ENCODE results near the gene ARVCF. TPM values are rescaled to one million over a fixed set of nuclear protein-coding genes. Genes with fewer than 3 reads are reported as not detected.
A peak's percentile ranks its signal among the peaks of the same experiment; 100 is the strongest.

The ARVCF gene
- total RNA-seq, 4 donors from 2014 or later, result 31.1 to 55.8 (median 44.6) TPM

- H3K36me3 ChIP-seq, result peaks cover 0 to 11% (median under 1%) of the 10 kb centered on the region in 4 donors
- H3K4me3 ChIP-seq, result peak overlapping the region; percentile 85 to 99 (median 97)
- peak; percentile 60 for TF ChIP-seq POLR2A (IDR thresholded peaks at IDR 0.05; ENCODE audit: low read depth)
- no peak for TF ChIP-seq CTCF (IDR thresholded peaks at IDR 0.05)
- peak; percentile 21 to 48 for TF ChIP-seq POLR2AphosphoS5 (IDR thresholded peaks at IDR 0.05)
- no peak for TF ChIP-seq EP300 (IDR thresholded peaks at IDR 0.05)
- H3K4me1 ChIP-seq, result peaks cover 31 to 51% (median 43%) of the 10 kb centered on the region in 4 donors
- H3K27me3 ChIP-seq, result no peaks in the 10 kb centered on the region
- no peaks in the 10 kb centered on the region for H3K9me3 ChIP-seq
- DNase-seq (ENCODE audit: extremely low spot score), result no peak
- intact Hi-C loops (cut with DNase I), result no loop called here
- peak overlapping the region; percentile 78 to 91 (median 88) for H3K27ac ChIP-seq (replicated peaks in 1 of 4)
- WGBS, result 4% methylated on average over 21 of the region's 36 CpGs
Measured at GRCh38 chr22:20021196-20022181, 4.9 kb upstream of the ARVCF start.

GRCh38 chr22:20020533-20021195 lies 4.0 kb upstream of the ARVCF start, which contains the start of gene TANGO2:
TANGO2 (plus strand) TSS chr22:20021110; CDS start chr22:20036799, 15,689 bp downstream.
- Histone ChIP-seq H3K27ac (replicated peaks in 1 of 4) (peak within 1 kb of the TSS; percentile 78 to 91 (median 88)), H3K27me3 (no peaks in the 10 kb centered on the region), H3K36me3 (peaks cover 0 to 11% (median 0%) of the 10 kb centered on the region in 4 donors), H3K9me3 (no peaks in the 10 kb centered on the region), H3K4me3 (peak within 1 kb of the TSS; percentile 85 to 99 (median 97)), H3K4me1 (peaks cover 38 to 57% (median 46%) of the 10 kb centered on the region in 4 donors)
- intact Hi-C loops (cut with DNase I), result no loop called here
- WGBS, result 3% methylated on average over 9 of the region's 61 CpGs
- peak; percentile 94 for DNase-seq (ENCODE audit: extremely low spot score)
- TF ChIP-seq EP300 (IDR thresholded peaks at IDR 0.05) (no peak), CTCF (IDR thresholded peaks at IDR 0.05) (peak in 1 of 3 experiments; percentile 23), POLR2AphosphoS5 (IDR thresholded peaks at IDR 0.05) (peak; percentile 67 to 89)

- 85% methylated on average over 7 of the region's 8 CpGs for WGBS
- Histone ChIP-seq H3K9me3 (no peaks in the 10 kb centered on the region), H3K27me3 (no peaks in the 10 kb centered on the region), H3K27ac (replicated peaks in 1 of 4) (peak overlapping the region; percentile 65 to 91 (median 88)), H3K4me1 (peaks cover 41 to 64% (median 48%) of the 10 kb centered on the region in 4 donors), H3K4me3 (peak overlapping the region; percentile 85 to 99 (median 97)), H3K36me3 (peaks cover 0 to 11% (median 0%) of the 10 kb centered on the region in 4 donors)
- DNase-seq (ENCODE audit: extremely low spot score), result no peak
- no peak for TF ChIP-seq EP300 (IDR thresholded peaks at IDR 0.05)
- no peak for TF ChIP-seq CTCF (IDR thresholded peaks at IDR 0.05)
- TF ChIP-seq POLR2A (IDR thresholded peaks at IDR 0.05; ENCODE audit: low read depth), result no peak
- TF ChIP-seq POLR2AphosphoS5 (IDR thresholded peaks at IDR 0.05), result no peak
- intact Hi-C loops (cut with DNase I), result loop anchor here (5.0 kb wide), 1 partner anchor 62 kb away; the partner anchor contains the start of gene DGCR8
Measured at GRCh38 chr22:20019661-20020532, 3.3 kb upstream of the ARVCF start.

- Histone ChIP-seq H3K4me1 (peaks cover 41 to 68% (median 54%) of the 10 kb centered on the region in 4 donors), H3K4me3 (no peak overlapping the region), H3K27me3 (no peaks in the 10 kb centered on the region), H3K27ac (replicated peaks in 1 of 4) (no peak overlapping the region), H3K36me3 (no peaks in the 10 kb centered on the region), H3K9me3 (no peaks in the 10 kb centered on the region)
- TF ChIP-seq CTCF (IDR thresholded peaks at IDR 0.05) (no peak), POLR2A (IDR thresholded peaks at IDR 0.05; ENCODE audit: low read depth) (no peak), EP300 (IDR thresholded peaks at IDR 0.05) (no peak), POLR2AphosphoS5 (IDR thresholded peaks at IDR 0.05) (no peak)
- no peak for DNase-seq (ENCODE audit: extremely low spot score)
- intact Hi-C loops (cut with DNase I), result loop anchor here (5.0 kb wide), 1 partner anchor 64 kb away; the partner anchor contains the start of gene DGCR8
- WGBS, result 89% methylated on average over 3 of the region's 5 CpGs
Measured at GRCh38 chr22:20018001-20018400, 1.4 kb upstream of the ARVCF start.

All from esophagus muscularis mucosa (tissue), 4 donors.